ENCODE data around the gene SLC25A17.
"Not testable (repeated sequence)": the region's sequence is repeated elsewhere in the genome, so short reads cannot be mapped to it uniquely, and the experiment has no call there.

The SLC25A17 gene

DNA sequence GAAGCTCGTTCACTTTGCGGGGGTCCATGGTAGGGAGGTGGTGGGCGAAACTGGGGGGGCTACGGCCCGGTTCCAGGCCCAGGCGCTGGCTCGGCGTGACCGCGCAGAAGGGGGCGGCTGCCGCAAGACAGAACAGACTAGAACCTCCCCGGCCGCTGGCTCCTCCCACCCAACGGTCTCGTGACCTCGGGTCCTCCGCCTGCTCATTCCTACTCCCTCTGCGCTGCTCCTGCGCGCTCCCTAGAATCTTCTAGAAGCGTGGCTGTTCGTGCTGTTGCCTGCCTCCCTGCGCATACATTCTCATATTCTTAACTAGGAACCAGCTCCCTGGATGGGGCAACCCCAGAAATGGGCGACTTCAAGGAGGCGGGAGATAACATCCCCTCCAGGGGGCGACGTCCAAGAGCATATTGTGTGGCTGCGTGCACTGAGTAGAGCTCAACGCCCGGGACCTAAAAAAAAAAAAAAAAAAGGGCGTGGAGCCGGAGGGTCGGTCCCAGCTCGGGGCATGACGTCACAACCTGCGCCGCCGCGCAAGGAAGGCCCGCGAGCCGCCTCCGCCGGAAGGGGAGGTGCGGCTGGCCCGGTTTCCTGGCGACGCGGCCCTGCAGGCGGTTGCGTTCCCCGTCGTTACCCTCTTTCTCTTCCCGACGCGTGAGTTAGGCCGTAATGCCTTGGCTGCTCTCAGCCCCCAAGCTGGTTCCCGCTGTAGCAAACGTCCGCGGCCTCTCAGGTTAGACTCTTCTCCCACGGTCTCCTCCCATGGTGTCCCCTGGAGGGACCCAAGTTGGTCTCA, 37.6 kb upstream of the SLC25A17 start, which contains the start of the genes ST13 and XPNPEP3:
Gene ST13 (minus strand): TSS at position 127 of the 796 bp plus-strand sequence. CDS start 99 bp downstream, at position 28.
Gene XPNPEP3 (plus strand): TSS at position 636 of the 796 bp plus-strand sequence. CDS start 34 bp downstream, at position 670.
- TF ChIP-seq, protein P1, sequence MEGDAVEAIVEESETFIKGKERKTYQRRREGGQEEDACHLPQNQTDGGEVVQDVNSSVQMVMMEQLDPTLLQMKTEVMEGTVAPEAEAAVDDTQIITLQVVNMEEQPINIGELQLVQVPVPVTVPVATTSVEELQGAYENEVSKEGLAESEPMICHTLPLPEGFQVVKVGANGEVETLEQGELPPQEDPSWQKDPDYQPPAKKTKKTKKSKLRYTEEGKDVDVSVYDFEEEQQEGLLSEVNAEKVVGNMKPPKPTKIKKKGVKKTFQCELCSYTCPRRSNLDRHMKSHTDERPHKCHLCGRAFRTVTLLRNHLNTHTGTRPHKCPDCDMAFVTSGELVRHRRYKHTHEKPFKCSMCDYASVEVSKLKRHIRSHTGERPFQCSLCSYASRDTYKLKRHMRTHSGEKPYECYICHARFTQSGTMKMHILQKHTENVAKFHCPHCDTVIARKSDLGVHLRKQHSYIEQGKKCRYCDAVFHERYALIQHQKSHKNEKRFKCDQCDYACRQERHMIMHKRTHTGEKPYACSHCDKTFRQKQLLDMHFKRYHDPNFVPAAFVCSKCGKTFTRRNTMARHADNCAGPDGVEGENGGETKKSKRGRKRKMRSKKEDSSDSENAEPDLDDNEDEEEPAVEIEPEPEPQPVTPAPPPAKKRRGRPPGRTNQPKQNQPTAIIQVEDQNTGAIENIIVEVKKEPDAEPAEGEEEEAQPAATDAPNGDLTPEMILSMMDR (IDR thresholded peaks at IDR 0.05; ENCODE audit: unreplicated experiment in 3 of 3), result peak in 1 of 3 experiments; percentile 11
- no peaks in the 10 kb centered on the region for H3K9me3 Mint-ChIP-seq
- no peaks in the 10 kb centered on the region for H3K27me3 Mint-ChIP-seq (ENCODE audit: low read depth)
- peaks cover 12% of the 10 kb centered on the region for H3K36me3 Mint-ChIP-seq (ENCODE audit: low read depth)
- H3K4me3 Mint-ChIP-seq, result peak within 1 kb of the TSS; percentile 93 to 97 (median 97)
- peaks cover 37% of the 10 kb centered on the region for H3K4me1 Mint-ChIP-seq
- H3K27ac Mint-ChIP-seq, result peak within 1 kb of the TSS; percentile 100

DNA sequence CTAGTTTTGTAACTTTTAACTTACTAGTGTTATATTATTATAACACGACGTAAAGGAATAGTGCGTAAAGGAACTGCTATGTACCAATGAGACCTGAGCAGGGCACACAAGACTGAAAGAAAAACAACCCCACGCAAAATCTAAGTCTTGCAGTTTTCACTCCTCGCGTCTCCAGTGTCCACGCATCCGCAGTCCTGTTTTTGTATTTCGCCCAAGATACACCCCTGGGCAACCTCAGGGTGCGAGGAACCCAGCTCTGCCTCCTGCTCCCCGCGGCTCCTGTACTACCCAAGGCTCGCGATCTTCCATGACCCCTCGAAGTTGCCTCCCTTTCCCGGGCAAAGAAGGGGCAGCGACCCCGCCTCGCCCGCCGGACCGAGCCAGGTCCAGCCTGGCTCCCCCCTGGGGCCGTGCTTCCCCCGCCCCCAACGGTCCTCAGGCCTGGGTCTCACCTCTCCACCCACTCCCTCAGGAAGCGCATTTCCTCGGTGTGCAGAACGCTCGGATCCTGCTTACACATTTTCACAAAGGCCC, 36.9 kb upstream of the SLC25A17 start:
- Mint-ChIP-seq H3K9me3 (no peaks in the 10 kb centered on the region), H3K27ac (peak overlapping the region; percentile 100), H3K4me1 (peaks cover 42% of the 10 kb centered on the region), H3K4me3 (peak overlapping the region; percentile 93 to 97 (median 97)), H3K27me3 (ENCODE audit: low read depth) (no peaks in the 10 kb centered on the region), H3K36me3 (ENCODE audit: low read depth) (peaks cover 10% of the 10 kb centered on the region)
- TF ChIP-seq, protein P1 (IDR thresholded peaks at IDR 0.05; ENCODE audit: unreplicated experiment in 3 of 3), result no peak

DNA sequence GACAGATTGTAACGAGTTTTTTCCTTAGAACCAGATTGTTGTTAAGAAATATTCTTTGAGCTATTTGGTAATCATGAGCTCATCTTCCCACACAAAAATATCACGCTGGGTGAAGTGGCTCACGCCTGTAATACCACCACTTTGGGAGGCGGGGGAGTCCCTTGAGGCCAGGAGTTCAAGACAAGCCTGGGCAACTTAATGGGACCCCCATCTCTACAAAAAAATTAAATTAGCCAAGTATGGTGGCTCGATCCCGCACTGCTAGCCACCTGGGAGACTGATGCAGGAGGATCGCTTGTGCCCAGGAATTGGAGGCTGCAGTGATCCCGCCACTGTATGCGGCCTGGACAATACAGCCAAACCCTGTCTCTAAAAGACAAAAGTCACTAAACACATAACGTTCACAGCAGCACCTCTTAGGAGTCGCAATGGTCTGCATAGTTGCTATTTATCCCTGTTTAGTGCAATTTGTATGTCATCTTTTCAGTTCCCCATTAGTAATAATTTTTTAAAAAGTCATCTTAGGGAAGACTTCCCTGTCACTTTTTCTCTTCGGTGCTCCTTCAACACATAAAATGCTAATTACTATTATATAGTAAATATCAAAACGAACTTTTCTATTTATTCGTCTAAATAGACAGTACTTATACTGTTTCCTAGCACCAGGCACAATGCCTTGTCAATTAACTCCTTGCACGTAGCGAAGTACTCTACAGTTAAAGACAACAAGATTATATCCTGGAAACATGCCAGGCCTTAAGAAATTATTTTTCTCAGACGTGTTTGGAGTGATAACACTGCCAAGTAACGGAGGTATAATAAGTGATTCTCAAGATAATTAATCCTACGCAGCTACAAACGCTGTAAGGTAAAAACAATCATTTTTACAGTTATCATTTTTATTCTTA, 36.2 kb upstream of the SLC25A17 start:
- Mint-ChIP-seq H3K36me3 (ENCODE audit: low read depth) (peaks cover 7% of the 10 kb centered on the region), H3K4me3 (peak overlapping the region; percentile 93 to 97 (median 97)), H3K9me3 (no peaks in the 10 kb centered on the region), H3K4me1 (peaks cover 45% of the 10 kb centered on the region), H3K27ac (peak overlapping the region; percentile 100), H3K27me3 (ENCODE audit: low read depth) (no peaks in the 10 kb centered on the region)
- TF ChIP-seq, protein P1 (IDR thresholded peaks at IDR 0.05; ENCODE audit: unreplicated experiment in 3 of 3), result no peak

DNA sequence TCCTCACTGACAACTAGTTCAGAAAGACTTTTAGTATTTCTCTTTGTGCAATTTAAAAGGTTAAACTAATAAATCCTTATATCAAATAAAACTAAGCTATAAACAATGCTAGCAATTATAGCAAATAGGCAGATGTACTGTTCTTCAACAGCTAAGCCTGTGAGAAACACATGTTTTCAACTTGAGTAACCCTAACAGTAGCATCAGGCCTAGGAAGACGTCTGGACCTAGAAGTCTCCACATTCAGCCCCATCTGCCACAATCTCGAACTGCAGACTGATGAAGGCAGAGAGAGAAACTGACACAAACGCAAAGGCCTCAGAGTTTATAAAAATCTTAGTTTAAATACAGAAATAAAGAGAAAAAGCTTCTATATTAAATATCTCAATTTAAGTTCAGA, 34.8 kb upstream of the SLC25A17 start:
- TF ChIP-seq, protein P1 (IDR thresholded peaks at IDR 0.05; ENCODE audit: unreplicated experiment in 3 of 3), result no peak
- Mint-ChIP-seq H3K4me1 (peaks cover 46% of the 10 kb centered on the region), H3K27ac (peak overlapping the region; percentile 68 to 100 (median 78)), H3K4me3 (peak overlapping the region; percentile 93 to 97 (median 97)), H3K27me3 (ENCODE audit: low read depth) (no peaks in the 10 kb centered on the region), H3K36me3 (ENCODE audit: low read depth) (peaks cover 13% of the 10 kb centered on the region), H3K9me3 (no peaks in the 10 kb centered on the region)

DNA sequence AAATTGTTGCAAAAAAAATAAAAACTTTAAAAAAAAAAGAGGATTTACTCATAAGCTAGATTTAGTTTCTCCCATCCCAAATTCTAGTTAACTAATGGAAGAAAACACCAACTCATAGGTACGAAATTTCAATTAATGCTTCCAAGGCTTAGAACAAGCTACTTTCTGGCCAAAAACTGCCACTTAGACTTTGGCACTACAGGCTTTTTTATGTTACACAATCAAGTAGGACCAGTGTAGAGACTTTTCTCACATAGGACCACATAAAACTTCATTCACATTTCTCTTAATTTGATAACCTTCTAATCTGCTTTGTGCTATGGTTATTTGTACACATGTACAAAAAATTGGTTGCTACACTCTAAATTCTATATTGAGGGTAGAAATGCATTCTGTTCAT, 34.2 kb upstream of the SLC25A17 start:
- H3K27me3 Mint-ChIP-seq (ENCODE audit: low read depth), result no peaks in the 10 kb centered on the region
- TF ChIP-seq, protein P1 (IDR thresholded peaks at IDR 0.05; ENCODE audit: unreplicated experiment in 3 of 3), result no peak
- H3K36me3 Mint-ChIP-seq (ENCODE audit: low read depth), result peaks cover 16% of the 10 kb centered on the region
- peak overlapping the region; percentile 93 to 97 (median 97) for H3K4me3 Mint-ChIP-seq
- peaks cover 46% of the 10 kb centered on the region for H3K4me1 Mint-ChIP-seq
- H3K9me3 Mint-ChIP-seq, result no peaks in the 10 kb centered on the region
- peak overlapping the region; percentile 68 to 100 (median 78) for H3K27ac Mint-ChIP-seq

DNA sequence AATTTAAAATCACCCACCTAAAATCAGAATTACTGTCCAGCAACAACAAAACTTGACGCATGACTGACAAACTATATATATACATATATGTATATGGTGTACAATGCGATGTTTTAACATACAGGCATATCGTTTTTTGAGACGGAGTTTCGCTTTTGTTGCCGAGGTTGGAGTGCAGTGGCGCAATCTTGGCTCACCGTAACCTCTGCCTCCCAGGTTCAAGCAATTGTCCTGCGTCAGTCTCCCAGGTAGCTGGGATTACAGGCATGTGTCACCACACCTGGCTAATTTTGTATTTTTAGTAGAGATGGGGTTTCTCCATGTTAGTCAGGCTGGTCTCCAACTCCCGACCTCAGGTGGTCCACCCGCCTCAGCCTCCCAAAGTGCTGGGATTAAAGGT, 26.7 kb upstream of the SLC25A17 start:
- not testable (repeated sequence) for H3K27ac Mint-ChIP-seq; H3K27me3 Mint-ChIP-seq (ENCODE audit: low read depth); H3K4me1 Mint-ChIP-seq; H3K9me3 Mint-ChIP-seq; H3K4me3 Mint-ChIP-seq
- peaks cover 60% of the 10 kb centered on the region for H3K36me3 Mint-ChIP-seq (ENCODE audit: low read depth)

Data from nephron (organoid).